Astrocyte (in vitro differentiated cells and primary cell): ENCODE data around the gene ACTL8.

Experiments used
- EZH2 ChIP-seq: IDR thresholded peaks from 2 replicates; pipeline ENCODE4 v1.6.1; 2012; ENCODE audit warnings: mild to moderate bottlenecking, low read length, inconsistent platforms; ENCODE audit not compliant: insufficient read depth
- TF ChIP-seq, protein P1 (sequence below): IDR thresholded peaks from 2 replicates; pipeline ENCODE4 v1.5.1; 2011; ENCODE audit warnings: low read depth, mild to moderate bottlenecking, inconsistent platforms, low read length, moderate library complexity; ENCODE audit not compliant: insufficient read depth

DNA sequence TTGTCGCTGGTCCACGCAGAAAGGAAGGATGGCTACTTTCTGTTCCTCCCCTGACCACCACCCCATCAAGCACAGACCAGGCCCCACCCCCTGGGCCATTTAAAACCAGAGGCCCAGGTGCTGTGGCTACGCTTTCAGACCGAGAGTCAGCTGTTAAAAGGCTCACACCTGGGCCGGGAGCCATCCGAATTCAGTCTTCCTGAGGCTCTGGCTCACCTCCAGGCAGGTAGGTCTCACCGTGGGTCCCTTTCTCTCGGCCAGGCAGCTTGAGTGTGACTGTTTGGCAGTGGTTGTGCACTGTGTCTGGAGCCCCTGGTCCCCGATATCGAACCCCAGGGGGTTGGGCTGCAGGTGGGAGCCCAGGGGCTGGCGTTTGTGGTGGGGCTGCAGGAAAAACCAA lies 7.2 kb downstream of the ACTL8 start:
- no peak for TF ChIP-seq EZH2
- TF ChIP-seq, protein P1, sequence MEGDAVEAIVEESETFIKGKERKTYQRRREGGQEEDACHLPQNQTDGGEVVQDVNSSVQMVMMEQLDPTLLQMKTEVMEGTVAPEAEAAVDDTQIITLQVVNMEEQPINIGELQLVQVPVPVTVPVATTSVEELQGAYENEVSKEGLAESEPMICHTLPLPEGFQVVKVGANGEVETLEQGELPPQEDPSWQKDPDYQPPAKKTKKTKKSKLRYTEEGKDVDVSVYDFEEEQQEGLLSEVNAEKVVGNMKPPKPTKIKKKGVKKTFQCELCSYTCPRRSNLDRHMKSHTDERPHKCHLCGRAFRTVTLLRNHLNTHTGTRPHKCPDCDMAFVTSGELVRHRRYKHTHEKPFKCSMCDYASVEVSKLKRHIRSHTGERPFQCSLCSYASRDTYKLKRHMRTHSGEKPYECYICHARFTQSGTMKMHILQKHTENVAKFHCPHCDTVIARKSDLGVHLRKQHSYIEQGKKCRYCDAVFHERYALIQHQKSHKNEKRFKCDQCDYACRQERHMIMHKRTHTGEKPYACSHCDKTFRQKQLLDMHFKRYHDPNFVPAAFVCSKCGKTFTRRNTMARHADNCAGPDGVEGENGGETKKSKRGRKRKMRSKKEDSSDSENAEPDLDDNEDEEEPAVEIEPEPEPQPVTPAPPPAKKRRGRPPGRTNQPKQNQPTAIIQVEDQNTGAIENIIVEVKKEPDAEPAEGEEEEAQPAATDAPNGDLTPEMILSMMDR = no peak
